PC-9 (cell line): ENCODE data around the gene HLA-DRA.

Experiments
- CTCF ChIP-seq: fragments of 200-600 bp; sonication (generic); conservative IDR thresholded peaks from 2 replicates; pipeline ENCODE4 v1.6.1; 2017; ENCODE audit warnings: mixed run types, antibody characterized with exemption, mild to moderate bottlenecking, moderate library complexity
- EZH2 ChIP-seq: fragments of 200-600 bp; sonication (generic); IDR thresholded peaks from 2 replicates; pipeline ENCODE4 v1.8.0; 2017; ENCODE audit warnings: antibody characterized with exemption, low read depth

- TF ChIP-seq EZH2, result no peak
- no peak for TF ChIP-seq CTCF
Measured at GRCh38 chr6:32488083-32488482, 48.4 kb downstream of the HLA-DRA start.
